HG03575 (cell line): Measurements from ENCODE around the gene BOK.
"Not testable (repeated sequence)": the region's sequence is repeated elsewhere in the genome, so short reads cannot be mapped to it uniquely, and the experiment has no call there.

Experiments used
- ATAC-seq: cut with Tn5 transposase; IDR thresholded peaks from one replicate; pipeline ENCODE4 v1.9.1; 2021; ENCODE audit not compliant: unreplicated experiment, insufficient number of reproducible peaks, low FRiP score; ENCODE audit errors: extremely low read depth

Gene BOK

DNA sequence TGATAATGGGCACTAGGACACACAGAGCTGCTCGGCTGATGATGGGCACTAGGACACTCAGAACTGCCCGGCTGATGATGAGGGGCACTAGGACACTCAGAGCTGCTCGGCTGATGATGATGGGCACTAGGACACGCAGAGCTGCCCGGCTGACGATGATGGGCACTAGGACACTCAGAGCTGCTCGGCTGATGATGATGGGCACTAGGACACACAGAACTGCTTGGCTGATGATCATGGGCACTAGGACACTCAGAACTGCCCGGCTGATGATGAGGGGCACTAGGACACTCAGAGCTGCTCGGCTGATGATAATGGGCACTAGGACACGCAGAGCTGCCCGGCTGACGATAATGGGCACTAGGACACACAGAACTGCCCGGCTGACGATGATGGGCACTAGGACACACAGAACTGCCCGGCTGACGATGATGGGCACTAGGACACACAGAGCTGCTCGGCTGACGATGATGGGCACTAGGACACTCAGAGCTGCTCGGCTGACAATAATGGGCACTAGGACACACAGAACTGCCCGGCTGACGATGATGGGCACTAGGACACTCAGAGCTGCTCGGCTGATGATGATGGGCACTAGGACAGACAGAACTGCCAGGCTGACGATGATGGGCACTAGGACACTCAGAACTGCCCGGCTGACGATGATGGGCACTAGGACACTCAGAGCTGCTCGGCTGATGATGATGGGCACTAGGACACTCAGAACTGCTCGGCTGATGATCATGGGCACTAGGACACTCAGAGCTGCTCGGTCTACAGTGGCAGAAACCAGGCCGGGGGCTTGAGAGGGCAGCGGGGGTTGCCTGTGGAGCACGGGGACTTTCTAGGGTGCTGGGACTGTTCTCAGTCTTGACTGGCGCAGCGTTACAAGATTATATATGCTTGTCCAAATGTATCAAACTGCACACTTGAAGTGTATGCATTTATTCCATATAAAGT is 32.2 kb downstream of the BOK start:
- not testable (repeated sequence) for ATAC-seq

DNA sequence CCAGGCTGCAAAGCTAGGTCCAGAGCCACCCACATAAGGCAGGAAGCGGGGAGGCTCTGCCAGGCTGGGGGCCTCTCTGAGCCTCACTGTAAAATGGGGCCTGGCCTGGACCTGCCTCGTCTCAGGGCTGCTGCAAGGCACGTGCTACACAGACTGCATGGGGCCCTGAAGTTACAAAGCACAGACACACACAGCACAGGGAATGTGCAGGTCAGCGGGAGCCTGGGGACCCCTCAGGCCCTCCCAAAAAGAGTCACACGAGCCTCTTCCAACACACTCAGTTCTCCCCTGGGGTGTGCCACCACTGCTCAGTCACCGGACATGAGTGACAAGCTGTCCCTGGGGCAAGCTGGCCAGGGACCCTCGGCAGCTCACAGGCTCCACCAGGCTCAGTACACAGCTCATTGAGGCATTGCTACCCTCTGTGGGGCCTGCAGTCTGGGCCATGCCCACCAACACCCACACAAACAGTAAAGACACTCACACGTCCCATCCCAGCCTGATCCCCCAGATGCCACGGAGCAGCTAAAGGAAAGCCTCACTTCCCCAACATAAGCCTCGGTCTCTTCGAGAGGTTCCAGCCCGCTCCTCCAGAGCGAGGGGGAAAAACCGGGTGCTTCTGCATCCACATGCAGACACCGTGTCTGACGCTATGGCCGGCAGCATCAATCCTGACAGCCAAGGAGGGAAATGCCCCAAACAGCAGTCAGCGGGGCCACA is 33.7 kb downstream of the BOK start:
- ATAC-seq: no peak

DNA sequence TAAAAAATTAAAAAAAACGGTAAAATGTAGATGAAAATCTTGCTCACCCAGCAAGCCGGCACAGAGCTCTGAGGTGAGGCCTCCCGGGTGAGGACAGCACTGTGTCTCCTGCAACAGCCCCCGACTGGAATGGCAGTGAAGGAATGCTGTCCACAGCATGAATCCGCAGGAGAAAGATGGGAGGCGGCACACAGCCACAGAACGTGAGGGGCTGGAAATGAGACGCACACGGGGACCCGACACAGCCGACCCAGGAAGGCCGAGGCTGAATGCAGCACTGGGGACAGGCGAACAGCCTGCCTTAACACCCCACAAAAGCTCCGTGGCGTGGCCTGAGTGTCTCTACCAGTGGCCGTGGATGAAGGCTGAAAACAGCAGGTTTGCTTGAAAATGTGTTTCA is 34.7 kb downstream of the BOK start:
- ATAC-seq: no peak

DNA sequence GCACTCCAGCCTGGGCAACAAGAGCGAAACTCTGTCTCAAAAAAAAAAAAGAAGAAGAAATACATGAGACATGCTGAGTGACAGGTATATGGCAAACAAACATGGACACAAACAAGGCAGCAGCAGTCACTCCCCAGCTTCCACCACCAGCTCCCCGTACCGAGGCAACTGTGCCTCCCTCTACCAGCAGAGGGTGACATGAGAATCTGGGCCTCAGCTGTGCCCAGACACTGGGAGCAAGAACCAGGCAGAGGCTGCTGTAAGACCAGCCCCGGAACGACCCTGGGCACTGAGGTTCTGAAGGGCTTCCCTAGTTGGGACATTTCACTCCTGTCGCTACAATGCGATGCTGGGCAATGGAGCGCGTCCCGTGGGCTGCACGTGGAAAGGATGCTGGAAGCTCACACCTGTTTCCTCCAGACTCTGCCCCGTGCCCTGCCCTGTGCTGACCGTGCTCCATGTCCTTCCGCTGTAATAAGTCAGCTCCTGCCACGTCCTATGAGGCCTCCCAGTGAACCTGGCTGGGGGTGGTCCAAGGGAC is 37.1 kb downstream of the BOK start:
- no peak for ATAC-seq

DNA sequence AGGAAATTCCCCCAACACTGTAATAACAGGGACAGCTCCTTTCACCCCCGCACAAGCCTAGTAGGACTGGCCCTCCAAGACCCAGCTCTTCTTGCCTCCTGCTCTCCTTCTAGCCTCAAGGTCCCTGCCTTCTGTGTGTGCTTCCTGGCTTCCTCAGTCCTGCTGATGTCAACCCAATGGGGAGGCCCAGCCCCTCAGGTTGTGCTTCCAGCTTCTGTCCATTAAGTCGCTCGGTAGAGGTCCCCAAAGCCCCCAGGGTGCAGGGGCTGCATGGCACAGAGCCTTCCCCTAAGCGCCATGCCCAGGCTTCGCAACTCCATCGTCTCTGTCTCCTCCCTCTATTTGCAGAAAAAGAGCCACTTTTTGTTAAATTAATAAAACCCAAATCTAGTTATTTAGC is 39.0 kb downstream of the BOK start:
- ATAC-seq: no peak

DNA sequence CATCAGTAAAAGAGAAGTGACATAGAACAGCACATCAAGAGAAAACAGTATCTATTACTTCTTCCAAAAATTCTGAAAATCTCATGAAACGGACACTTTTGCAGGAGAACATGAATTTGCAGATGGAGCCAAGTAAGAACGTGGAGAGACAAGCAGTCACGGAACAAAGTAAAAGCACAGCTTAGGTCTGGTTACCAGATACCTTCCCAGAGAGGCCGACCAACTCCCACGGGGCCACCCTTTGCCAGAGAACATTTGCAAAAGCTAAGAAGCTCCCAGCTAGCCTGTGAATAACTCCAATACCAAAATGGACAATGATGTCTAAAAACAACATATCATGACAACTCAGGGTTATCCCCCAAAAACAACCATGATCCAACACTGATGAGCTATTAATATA is 39.5 kb downstream of the BOK start:
- ATAC-seq: no peak

DNA sequence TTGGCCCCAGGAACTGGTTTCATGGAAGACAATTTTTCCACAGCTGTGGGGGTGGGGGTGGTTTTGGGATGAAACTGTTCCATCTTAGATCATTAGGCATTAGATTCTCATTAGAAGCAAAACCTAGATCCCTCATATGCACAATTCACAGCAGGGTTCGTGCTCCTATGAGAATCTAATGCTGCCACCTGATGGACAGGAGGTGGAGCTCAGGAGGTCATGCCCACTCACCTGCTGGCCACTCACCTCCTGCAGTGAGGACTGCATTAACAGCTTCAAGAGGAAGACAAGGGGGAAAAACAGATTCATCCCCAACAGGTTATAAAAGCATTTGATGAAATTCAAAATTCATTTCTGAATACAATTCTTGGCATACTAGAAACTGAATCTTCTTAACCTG is 39.9 kb downstream of the BOK start:
- no peak for ATAC-seq

DNA sequence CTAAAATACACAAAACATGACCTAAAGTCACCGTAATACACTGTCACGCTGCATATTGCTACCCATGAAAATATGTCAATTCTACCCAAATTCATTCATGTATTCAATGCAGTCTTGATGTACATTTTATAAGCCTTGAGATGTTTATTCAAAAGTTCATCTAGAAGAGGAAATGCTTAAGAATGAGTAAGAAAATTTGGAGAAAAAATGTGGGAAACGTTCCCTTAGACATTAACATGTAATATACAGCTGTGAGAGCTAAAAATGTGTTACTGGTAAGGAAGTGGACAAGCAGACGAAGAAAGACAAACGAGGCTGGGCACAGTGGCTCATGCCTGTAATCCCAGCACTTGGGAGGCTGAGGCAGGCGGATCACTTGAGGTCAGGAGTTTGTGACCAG is 41.1 kb downstream of the BOK start:
- ATAC-seq: no peak

DNA sequence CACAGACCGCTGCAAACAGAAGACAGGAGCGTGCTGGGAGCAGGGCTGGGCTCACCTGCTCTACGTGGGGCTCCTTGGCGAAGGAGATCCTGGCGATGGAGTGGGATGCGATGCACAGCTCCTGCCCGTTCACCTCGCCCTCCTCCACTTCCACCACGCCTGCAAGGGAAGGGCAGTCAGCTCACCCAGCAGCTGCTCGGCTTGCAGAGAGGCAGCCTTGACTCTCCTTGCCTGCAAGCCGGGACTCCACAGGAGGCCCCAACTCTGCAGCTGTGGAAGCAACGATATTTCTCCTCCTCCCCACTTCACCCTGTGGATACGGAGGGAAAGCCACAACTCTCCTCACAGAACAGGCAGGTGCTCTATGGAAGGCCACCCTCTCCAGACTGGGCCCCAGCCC is 43.3 kb downstream of the BOK start:
- ATAC-seq: no peak

DNA sequence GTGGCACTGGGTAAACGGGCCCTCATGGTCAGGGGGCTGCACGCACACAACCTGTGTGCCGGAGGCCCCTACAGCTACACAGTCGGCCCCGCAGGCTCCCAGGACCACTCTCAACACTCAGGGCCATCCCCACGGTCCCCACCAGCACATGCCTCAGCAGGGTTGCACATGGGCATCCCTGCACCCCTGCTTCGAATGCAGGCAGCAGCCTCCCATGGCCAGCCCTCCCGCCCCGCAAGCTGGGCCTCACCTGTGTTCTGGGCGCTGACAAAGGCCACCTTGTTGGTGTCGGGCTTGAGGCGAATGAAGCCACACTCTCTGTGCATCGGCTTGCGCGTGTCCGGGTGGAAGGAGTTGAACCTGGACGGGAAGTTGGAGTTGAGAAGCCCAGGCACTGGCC is 44.2 kb downstream of the BOK start:
- ATAC-seq: no peak

DNA sequence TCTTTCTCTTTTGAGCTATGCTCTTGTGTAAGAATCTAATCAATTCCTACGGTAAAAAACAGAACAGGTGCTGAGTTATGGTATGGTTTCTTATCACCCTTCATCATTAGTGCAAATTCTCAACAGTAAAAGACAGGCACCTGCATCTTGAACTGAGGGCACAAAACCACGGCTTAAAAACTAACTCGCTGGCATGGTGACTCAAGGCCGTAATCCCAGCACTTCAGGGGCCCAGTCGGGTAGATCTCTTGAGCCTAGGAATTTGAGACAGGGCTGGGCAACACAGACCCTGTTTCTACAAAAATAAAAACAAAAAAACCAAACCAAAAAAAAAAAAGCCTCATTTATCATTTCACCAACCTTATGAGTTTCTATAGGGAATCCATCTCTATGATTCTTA is 45.1 kb downstream of the BOK start:
- no peak for ATAC-seq

DNA sequence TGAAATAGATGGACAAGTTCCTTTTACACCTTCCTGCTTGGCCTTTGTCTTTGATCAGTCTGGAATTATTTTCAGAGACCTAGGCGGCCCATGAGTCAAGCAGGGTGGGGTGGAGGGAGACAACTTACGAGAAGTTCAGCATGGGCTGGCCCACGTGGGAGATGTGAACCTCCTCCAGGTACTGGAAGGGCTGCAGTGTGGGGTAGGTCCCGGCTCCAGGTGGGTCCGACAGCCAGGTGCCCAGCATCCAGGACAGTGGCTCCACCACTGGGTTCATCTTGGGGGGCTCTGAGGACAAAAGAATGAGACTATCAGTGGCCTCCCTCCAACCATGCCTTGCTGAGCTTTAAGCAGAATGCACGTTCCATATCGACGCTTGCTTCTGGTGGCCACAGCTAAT is 47.6 kb downstream of the BOK start:
- ATAC-seq: no peak

DNA sequence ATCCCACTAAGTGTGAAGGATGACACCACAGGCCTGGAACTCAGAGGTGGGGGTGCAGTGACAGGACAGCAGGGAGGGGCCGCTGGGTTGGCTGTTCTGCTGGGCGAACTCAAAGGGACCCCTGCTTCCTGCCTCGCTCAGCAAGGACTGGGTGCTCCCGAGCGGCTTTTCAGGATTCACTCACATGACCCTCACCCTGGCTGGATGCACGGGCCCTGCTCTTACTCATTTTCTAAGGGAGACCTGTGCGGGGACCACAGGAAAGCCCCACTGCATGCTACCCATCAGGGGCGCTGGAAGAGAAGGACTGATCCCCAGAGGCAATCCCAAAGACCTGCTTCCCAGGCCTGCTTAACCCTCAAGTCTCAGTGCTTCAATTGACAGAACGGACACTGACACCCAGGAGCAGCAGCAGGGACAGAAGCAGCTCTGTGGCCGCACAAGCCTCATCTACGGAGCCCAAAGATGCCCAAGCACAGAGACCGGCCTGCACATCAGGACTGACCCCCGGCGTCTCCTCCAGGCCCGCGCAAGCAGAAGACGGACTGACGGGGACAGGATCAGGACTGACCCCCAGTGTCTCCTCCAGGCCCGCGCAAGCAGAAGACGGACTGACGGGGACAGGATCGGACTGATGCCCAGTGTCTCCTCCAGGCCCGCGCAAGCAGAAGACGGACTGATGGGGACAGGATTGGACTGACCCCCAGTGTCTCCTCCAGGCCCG is 48.8 kb downstream of the BOK start:
- ATAC-seq: no peak

DNA sequence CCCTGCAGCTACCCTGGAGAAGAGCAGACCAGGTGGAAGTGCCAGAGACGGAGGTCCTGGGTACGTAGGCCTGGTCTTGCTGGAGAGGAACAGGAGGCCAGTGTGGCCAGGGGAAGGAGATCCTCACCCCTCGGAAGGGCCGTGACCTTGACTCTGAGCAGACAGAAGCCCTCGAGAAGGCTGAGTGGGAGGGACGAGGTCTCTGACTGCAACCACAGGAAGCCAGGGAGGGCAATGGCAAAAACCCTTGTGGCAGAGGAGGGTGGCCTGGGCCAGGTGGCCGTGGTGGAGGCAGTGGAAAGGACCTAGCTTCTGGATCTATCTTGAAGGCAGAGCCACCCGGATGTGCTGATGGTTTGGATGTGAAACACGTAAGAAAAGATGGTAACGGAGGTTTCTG is 50.3 kb downstream of the BOK start:
- no peak for ATAC-seq

DNA sequence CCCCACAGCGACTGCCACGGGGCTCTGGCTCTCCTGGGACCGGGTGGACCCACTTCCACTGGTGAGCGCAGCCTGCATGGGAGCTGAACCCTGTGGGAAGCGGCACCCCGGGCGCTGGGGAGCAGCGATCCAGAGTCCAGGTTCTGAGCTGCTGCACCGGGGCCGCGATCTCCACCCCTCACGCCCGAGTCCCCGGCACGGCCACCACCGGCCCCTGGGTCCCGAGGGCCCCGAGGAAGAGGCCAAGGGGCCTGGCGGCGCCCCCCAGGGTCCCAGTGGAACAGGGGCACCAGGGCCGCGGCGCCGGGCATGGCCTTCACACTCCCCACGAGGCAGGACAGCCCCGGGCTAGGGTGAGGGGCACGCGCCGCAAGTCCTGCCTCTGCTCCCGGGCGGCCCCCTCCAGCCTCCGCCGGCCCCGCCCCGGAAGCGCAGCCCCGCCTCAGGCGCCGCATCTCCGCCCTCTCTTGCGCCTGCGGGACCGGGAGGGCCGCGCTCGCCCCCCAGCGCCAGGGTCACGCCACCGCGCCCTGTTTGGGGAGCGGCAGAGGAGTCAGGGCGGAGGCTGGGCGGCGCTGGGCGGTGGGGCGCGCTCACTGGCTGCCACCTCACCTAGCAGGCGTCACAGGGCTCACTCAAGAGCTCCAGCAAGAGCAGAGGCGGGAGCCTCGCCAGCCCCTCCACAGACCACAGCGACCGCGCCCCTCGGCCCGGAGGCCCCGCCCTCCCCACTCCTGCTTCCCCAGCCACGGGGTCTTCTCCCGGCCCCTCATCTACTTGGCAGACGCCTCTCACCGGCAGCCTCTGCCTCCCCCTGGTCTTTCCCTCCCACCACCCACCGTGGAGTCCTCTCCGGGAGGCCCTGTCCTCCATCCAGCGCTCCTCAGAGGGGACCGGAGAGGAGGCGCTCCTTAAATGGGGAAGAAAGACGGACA is 51.6 kb downstream of the BOK start:
- ATAC-seq: no peak

DNA sequence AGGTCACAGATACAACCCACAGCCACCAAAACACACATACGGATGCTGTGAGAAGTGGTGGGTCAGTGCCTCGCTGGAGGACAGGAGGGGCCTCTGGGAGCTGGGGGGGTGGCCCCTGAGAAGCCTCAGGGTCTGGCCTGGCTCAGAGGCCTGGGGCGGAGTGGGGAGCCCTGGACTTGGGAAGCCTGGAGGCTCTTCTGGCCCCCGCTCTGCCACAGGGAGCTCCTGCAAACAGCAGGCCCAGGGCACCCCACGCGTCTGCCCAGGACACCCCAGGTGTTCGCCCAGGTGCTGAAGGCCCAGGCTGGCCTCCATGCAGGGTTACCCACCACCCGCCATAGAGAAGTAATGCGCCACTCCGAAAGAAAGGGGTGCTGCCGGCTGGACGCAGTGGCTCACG is 52.5 kb downstream of the BOK start:
- ATAC-seq: no peak

DNA sequence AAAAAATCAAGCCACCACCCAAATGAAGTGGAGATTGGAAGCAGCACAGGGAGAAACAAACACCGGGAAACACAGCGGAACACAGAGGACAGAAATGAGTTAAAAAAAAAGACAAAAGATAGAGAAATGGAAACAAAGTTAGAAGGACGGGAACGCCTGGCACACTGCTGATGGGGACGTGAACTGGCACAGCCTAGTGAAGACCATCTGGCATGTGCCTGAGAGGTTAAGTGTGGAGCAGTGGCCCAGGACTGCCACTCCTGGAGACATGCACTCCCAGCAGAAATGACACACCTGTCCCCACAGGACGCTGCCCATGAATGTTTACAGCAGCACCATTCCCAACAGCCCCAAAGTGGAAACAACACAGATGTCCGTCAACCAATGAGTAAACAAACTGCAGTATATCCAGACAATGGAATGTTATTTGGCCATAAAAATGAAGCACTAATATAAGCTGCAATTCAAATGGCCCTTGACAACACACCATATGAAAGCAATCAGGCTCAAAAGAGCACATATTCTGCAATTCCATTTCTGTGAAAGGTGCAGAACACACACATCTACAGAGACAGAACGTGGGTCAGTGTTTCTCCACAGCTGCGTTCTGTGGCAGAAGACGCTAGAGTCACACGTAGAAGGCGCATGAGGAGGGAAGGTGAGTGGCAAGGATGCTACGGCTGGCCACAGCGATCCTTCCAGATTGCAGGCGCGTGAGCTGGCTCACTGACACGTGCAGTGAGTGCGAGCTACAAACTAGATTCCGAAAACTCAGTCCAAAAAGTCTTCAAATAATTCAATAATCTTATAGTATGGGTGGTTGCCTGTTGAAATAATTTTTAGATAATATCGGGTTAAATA is 53.8 kb downstream of the BOK start:
- no peak for ATAC-seq
